ENCODE results near the gene NUDT1. TPM values are rescaled to one million over a fixed set of nuclear protein-coding genes. Genes with fewer than 3 reads are reported as not detected.

NUDT1 gene
- total RNA-seq, 4 donors from 2014 or later, result 4.2 to 23.6 (median 9.5) TPM; not detected in 1

DNA sequence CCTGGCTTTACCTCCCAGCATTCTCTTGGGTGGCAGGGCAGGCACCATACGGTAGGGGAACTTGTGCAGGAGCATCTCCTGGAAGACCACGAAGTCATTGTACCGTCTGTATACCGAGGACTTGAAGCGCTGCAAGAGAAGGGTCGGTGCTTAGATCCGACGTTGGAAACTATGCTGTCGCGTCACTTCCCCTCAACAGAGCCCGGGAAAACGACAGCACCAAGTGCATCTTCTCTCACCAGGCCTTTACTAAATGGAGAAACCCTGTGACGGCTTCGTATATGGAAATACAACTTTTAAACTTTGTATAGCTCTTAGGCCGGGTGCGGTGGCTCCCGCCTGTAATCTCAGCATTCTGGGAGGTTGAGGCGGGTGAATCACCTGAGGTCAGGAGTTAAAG is 33.1 kb downstream of the NUDT1 start:
- in situ Hi-C loops (cut with MboI; ENCODE audit: low pct_ligation_motif_present in 1 of 4, low pct_unique_long_range_greater_than_20kb in 1 of 4, low sequenced_read_pairs in 3 of 4), result no loop called here
- Histone ChIP-seq H3K27me3 (no peaks in the 10 kb centered on the region), H3K36me3 (no peaks in the 10 kb centered on the region), H3K4me3 (no peak overlapping the region), H3K27ac (no peak overlapping the region), H3K4me1 (peaks cover 0 to 3% (median 0%) of the 10 kb centered on the region in 4 donors), H3K9me3 (no peaks in the 10 kb centered on the region)
- DNase-seq, result no peak
- intact Hi-C loops (cut with DNase I; ENCODE audit: low total_unique reads), result no loop called here
- TF ChIP-seq, protein P1, sequence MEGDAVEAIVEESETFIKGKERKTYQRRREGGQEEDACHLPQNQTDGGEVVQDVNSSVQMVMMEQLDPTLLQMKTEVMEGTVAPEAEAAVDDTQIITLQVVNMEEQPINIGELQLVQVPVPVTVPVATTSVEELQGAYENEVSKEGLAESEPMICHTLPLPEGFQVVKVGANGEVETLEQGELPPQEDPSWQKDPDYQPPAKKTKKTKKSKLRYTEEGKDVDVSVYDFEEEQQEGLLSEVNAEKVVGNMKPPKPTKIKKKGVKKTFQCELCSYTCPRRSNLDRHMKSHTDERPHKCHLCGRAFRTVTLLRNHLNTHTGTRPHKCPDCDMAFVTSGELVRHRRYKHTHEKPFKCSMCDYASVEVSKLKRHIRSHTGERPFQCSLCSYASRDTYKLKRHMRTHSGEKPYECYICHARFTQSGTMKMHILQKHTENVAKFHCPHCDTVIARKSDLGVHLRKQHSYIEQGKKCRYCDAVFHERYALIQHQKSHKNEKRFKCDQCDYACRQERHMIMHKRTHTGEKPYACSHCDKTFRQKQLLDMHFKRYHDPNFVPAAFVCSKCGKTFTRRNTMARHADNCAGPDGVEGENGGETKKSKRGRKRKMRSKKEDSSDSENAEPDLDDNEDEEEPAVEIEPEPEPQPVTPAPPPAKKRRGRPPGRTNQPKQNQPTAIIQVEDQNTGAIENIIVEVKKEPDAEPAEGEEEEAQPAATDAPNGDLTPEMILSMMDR (IDR thresholded peaks at IDR 0.05), result no peak
- TF ChIP-seq POLR2A (IDR thresholded peaks at IDR 0.05), result no peak
- TF ChIP-seq EP300 (IDR thresholded peaks at IDR 0.05; ENCODE audit: low read depth), result no peak
- no peak for TF ChIP-seq POLR2AphosphoS5 (IDR thresholded peaks at IDR 0.05)
- WGBS, 2 donors (ENCODE audit: low coverage in 1 of 2), result 92% methylated on average over 10 to 18 of the region's 18 CpGs

DNA sequence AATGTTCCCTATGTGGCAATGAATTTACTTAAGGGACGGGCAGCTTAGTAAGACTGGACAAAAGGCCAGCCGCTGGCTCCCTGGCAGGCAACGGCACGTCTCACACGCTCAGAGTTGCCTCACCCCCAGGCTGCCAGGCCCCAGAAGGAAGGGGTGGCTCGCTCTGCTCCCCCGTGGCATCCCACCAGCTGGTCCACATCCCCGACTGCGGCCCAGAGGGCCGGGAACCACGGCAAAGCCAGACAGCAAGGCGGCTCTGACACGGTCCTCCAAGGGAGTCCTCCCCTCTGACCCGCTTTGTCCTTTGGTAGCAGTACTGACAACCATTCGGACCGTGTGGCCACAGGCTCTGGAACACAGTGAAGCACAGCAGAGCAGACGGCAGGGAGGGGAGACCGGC is 34.1 kb downstream of the NUDT1 start:
- no peaks in the 10 kb centered on the region for H3K36me3 ChIP-seq

GRCh38 chr7:2278026-2278425 is 36.0 kb downstream of the NUDT1 start:
- TF ChIP-seq, protein P1 (IDR thresholded peaks at IDR 0.05), result no peak
- TF ChIP-seq POLR2AphosphoS5 (IDR thresholded peaks at IDR 0.05) (no peak), POLR2A (IDR thresholded peaks at IDR 0.05) (no peak), EP300 (IDR thresholded peaks at IDR 0.05; ENCODE audit: low read depth) (no peak)
- Histone ChIP-seq H3K27ac (no peak overlapping the region), H3K9me3 (no peaks in the 10 kb centered on the region), H3K4me1 (peaks cover 0 to 19% (median 5%) of the 10 kb centered on the region in 4 donors), H3K4me3 (no peak overlapping the region), H3K36me3 (no peaks in the 10 kb centered on the region), H3K27me3 (no peaks in the 10 kb centered on the region)
- no peak for DNase-seq
- intact Hi-C loops (cut with DNase I; ENCODE audit: low total_unique reads) (no loop called here), in situ Hi-C loops (cut with MboI; ENCODE audit: low pct_ligation_motif_present in 1 of 4, low pct_unique_long_range_greater_than_20kb in 1 of 4, low sequenced_read_pairs in 3 of 4) (no loop called here)
- WGBS, 2 donors (ENCODE audit: low coverage in 1 of 2), result 95% methylated on average over 11 of the region's 11 CpGs; no CpG with 5 or more reads in 1 of the 2 donors

More for the DNA sequence above, 34.1 kb downstream of the NUDT1 start:
- Histone ChIP-seq H3K27ac (no peak overlapping the region), H3K9me3 (no peaks in the 10 kb centered on the region), H3K4me3 (no peak overlapping the region), H3K4me1 (peaks cover 0 to 7% (median 0%) of the 10 kb centered on the region in 4 donors), H3K27me3 (no peaks in the 10 kb centered on the region)
- in situ Hi-C loops (cut with MboI; ENCODE audit: low pct_ligation_motif_present in 1 of 4, low pct_unique_long_range_greater_than_20kb in 1 of 4, low sequenced_read_pairs in 3 of 4) (no loop called here), intact Hi-C loops (cut with DNase I; ENCODE audit: low total_unique reads) (no loop called here)
- no peak for TF ChIP-seq POLR2AphosphoS5 (IDR thresholded peaks at IDR 0.05)
- no peak for TF ChIP-seq POLR2A (IDR thresholded peaks at IDR 0.05)
- TF ChIP-seq, protein P1 (IDR thresholded peaks at IDR 0.05), result no peak
- no peak for TF ChIP-seq EP300 (IDR thresholded peaks at IDR 0.05; ENCODE audit: low read depth)
- no peak for DNase-seq
- WGBS, 2 donors (ENCODE audit: low coverage in 1 of 2), result 93 to 100% methylated on average over 3 to 12 of the region's 18 CpGs

DNA sequence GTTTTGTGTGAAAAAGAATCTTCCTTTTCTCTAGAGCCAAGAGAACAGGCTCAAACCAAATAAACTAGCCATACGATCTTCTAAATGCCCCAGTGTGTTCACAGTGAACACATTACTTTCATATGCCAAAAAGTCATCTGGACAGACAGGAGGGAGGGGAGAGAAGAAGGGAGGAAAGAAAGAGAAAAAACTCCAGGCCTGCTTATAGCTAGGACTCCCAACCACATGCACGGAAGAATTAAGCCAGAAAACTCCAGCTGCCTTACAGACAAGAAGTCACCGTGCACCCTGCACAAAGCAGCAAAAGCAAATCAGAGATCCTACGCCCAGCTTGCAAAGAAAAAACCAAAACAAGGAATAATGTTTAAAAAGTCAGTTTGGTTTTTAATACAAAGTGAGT is 37.9 kb downstream of the NUDT1 start:
- intact Hi-C loops (cut with DNase I; ENCODE audit: low total_unique reads) (no loop called here), in situ Hi-C loops (cut with MboI; ENCODE audit: low pct_ligation_motif_present in 1 of 4, low pct_unique_long_range_greater_than_20kb in 1 of 4, low sequenced_read_pairs in 3 of 4) (no loop called here)
- peaks cover 0 to 19% (median 5%) of the 10 kb centered on the region in 4 donors for H3K4me1 ChIP-seq
- 64 to 74% methylated on average over 4 of the region's 4 CpGs for WGBS, 2 donors (ENCODE audit: low coverage in 1 of 2)
- DNase-seq, result no peak
- H3K9me3 ChIP-seq, result no peaks in the 10 kb centered on the region
- H3K36me3 ChIP-seq, result no peaks in the 10 kb centered on the region
- no peaks in the 10 kb centered on the region for H3K27me3 ChIP-seq
- H3K4me3 ChIP-seq, result no peak overlapping the region
- H3K27ac ChIP-seq, result no peak overlapping the region
- no peak for TF ChIP-seq POLR2A (IDR thresholded peaks at IDR 0.05)
- TF ChIP-seq, protein P1 (IDR thresholded peaks at IDR 0.05), result no peak

Measured in transverse colon (tissue), 4 donors.